GM19023 (cell line): Measurements from ENCODE around the gene TEX101.
"Not testable (repeated sequence)": the region's sequence is repeated elsewhere in the genome, so short reads cannot be mapped to it uniquely, and the experiment has no call there.

Experiments
- ATAC-seq: cut with Tn5 transposase; IDR thresholded peaks from one replicate; pipeline ENCODE4 v1.9.1; 2021; ENCODE audit warnings: mild to moderate bottlenecking, moderate library complexity; ENCODE audit not compliant: unreplicated experiment

Gene TEX101

DNA sequence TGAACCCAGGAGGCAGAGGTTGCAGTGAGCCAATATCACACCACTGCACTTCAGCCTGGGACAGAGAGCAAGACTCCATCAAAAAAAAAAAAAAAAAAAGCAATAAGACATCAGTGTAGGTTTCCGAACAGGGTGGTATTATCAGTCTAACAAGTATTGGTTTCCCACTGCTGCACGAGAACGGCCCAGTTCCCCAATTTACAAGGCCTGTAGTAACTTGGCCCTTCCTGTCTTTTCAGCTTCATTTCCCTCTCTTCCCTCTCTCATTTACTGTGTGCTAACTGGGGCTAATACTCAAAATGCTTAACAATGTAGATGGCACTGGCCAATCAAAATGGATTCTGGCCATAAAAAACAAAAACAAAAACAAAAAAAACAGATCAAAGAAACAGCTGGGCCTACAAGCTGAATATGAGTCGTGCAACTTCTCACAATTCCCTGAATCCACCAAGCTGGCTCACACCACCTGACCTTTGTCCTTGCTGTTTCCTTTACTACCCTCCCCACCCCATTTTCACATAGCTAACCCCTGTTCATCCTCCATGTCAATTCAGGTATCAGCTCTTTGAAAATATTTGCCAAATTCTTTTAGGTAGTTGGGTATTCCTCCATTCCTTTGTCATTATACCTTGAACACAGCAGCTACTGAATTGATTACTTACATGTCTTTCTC, 2.4 kb downstream of the TEX101 start:
- no peak for ATAC-seq

DNA sequence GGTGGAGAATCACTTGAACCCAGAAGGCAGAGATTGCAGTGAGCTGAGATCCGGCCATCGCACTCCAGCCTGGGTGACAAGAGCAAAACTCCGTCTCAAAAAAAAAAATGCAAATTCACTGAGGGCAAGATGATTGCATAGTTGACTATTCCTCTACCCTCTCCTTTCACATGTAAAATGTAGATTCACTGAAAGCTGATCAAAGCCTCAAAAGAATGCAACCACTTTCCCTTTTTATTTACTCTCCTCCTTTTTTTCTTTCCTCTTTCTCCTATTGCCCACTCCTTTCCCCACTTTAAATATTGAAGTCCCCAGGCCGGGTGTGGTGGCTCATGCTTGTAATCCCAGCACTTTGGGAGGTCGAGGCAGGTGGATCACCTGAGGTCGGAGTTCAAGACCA, 6.3 kb downstream of the TEX101 start:
- ATAC-seq: no peak

DNA sequence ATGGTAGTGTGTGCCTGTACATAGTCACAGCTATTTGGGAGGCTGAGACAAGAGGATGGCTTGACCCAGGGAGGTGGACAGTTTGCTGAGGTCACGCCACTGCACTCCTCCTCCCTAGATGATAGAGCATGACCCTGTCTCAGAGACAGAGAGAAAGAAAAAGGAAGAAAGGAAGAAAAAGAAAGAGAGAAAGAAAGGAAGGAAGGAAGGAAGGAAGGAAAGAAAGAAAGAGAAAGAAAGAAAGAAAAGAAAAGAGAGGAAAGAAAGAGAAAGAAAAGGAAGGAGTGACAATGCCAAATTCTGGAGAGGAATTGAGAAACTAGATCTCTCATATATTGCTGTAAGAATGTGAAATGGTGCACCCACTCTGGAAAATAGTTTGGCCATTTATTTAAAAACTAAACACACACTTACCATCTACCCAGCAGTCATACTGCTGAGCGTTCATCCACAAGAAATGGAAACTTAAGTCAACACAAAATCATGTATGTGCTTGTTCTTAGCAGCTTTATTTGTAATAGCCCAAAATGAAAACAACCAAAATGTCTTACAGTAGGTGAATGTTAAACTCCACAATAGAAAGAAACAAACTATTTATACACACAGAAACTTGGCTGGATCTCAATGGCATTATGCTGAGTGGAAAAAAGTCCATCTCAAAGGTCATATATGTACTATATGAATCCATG, 7.5 kb downstream of the TEX101 start:
- no peak for ATAC-seq

DNA sequence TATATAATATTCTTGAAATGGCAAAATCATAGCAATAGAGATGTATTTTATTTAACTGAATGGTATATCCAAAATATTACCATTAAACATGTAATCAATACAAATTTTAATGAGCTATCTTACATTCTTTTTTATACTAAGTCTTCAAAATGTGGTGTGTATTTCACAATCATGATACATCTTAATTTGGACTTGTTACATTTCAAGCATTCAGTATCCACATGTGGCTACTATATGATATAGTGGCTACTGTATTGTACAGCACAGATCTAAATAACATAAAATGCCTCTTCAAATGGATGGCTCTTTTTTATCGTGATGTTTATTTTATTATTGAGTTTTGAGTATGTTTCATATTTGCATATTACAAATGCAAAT, 8.0 kb downstream of the TEX101 start:
- no peak for ATAC-seq

DNA sequence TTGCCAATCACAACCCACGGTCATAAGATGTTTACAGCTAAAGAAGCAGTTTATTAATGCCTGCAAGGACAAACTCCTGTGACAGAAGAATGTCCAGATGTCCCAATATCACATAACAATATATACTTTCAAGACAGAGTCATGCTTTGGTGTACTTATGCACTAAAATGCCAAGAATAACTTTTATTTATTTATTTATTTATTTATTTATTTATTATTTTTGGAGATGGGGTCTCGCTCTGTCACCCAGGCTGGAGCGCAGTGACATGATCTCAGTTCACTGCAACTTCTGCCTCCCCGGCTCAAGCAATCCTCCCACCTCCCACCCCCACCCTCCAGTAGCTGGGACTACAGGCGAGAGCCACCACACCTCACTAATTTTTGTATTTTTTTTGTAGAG, 9.1 kb downstream of the TEX101 start:
- no peak for ATAC-seq

DNA sequence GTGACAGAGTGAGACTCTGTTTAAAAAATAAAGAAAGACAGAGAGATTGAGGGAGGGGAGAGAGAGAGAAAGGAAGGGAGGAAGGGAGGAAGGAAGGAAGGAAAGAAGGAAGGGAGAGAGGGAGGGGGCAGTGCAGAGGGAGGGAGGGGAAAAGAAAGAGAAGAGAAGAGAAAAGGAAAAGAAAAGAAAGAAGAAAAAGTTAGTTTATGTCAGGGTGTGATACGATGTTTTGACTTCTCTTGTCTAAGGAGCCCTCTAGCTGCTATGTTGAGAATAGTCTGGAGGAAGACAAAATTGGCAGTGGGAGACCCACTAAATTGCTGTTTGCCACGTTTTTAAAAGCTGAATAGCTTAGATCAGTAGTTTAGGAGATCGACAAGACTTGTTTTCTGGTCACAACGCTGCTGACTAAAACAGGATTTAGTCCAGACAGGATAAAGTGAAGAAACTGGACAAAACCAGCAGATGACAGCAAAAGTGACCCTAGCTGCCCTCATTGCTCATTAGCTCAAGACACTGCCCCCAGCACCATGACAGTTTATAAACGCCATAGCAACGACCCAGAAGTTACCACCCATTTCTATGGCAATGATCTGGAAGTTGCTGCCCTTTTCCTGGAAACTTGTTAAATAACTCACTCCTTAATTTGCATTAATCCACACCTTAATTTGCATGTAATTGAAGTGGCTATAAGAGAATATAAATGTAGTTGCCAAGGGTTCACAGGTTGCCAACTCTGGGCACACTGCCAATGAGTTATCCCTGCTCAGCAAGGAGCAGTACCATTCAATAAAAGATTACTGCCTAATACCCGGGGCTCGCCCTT, 11.1 kb downstream of the TEX101 start:
- ATAC-seq: no peak

DNA sequence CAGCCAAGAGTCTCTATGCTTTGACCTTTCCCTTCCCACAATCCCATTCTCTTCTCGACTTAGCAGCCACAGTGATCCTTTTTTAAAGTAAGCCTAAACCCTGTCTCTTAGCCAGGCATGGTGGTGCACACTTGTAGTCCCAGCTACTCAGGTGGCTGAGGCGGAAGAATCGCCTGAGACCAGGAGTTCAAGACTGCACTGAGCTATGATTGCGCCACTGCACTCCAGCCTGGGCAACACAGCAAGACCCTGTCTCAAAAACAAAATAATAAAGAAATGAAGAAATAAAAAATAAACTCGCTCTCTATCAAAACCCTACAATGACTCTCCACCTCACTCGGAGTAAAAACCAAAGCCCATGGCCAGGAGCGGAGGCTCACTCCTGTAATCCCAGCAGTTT, 14.7 kb downstream of the TEX101 start:
- no peak for ATAC-seq

DNA sequence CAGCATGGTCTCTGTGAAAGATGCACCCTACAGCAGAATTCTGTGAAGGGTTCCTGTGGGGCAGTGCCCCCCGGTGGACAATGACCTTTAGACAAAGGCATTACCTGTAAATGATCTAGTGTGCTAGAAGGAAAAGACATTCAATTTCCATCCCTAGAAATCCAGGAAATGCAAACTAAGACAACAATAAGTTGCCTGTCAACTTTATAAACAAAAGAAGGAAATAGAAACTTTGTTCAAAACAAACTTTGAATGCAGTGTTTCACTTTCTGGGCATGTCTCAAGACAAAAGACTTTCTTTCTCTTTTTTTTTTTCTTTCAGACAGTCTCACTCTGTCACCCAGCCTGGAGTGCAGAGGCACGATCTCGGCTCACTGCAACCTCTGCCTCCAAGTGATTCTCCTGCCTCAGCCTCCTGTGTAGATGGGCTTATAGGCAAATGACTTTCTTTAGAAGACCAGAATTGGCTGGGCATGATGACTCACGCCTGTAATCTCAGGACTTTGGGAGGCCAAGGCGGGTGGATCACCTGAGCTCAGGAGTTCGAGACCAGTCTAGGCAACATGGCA, 15.5 kb downstream of the TEX101 start:
- ATAC-seq: no peak

DNA sequence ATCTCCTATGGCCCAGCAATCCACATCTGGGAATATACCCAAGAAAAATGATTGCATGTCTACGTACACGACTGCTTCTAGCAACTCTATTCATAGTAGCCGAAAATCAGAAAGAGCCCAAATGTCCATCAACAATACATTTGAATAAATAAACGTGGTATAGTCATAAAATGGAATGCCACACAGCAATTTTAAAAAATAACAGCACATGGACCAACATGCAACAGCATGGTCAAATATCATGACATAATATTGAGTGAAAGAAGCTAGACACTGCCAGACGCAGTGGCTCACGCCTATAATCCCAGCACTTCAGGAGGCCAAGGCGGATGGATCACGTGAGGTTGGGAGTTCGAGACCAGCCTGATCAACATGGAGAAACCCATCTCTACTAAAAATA, 16.3 kb downstream of the TEX101 start:
- no peak for ATAC-seq

DNA sequence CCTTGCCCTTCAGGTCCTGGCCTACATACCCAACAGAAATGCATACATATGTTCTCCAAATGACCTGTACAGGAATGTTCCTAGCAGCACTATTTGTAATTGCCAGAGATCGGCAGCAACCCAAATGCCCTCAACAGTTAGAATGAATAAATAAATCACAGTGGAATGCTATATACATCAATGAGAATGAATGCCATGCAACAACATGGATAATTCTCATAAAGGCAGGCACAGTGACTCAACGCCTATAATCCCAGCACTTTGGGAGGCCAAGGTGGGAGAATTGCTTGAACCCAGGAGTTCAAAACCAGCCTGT, 18.6 kb downstream of the TEX101 start:
- ATAC-seq: no peak

DNA sequence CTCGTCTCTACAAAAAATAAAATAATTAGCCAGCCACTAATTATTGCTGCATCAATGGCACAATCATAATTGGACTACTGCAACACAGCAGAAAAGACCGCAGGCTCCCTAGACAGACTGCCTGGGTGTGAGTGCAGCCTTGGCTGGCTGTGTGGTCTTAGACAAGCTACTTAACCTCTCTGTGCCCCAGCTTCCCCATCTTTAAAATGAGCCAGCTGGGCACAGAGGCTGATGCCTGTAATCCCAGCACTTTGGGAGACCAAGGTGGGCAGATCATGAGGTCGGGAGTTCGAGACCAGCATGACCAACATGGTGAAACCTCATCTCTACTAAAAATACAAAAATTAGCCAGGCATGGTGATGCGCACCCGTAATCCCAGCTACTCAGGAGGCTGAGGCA, 19.0 kb downstream of the TEX101 start:
- ATAC-seq: no peak

DNA sequence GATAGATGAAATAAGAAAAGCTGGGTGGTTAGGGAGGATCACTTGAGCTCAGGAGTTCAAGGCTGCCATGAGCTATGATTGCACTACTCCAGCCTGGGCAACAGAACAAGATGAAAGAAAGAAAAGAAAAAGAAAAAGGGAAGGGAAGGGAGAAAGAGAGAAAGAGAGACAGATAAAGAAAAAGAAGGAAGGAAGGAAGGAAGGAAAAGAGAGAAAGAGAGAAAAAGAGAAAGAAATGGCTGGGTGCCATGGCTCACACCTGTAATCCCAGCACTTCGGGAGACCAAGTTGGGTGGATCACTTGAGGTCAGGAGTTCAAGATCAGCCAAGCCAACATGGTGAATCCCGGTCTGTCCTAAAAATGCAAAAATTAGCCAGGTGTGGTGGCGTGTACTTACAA, 21.1 kb downstream of the TEX101 start:
- no peak for ATAC-seq

DNA sequence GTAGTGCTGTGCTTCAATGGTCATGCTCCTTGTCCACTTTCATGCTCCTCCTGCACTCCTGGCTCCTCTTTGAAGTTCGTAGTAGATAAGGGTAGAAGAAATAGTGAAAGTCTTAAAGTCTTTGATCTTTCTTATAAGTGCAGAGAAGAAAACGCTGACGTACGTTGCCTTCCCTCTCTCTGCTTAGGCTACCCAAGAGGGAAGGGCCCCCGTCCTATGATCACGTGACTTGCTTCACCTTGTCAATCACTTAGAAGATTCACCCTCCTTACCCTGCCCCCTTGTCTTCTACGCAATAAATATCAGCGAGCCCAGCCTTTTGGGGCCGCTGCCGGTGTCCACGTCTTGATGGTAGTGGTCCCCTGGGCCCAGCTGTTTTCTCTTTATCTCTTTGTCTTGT, 22.6 kb downstream of the TEX101 start:
- not testable (repeated sequence) for ATAC-seq

DNA sequence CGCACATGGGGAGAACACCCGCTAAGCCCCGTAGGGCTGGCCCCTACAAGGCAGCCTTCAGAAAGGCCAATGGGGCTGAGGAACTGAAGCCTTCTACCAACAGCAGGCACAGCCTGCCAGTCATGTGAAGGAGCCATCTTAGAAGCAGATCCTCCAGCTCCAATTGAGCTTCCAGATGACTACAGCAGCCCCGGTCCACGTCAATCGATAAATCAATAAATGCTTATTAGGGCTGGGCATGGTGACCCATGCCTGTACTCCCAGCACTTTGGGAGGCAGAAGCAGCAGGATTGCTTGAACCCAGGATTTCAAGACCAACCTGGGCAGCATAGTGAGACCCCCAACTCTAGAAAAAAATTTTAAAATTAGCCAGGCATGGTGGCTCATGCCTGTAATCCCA, 23.0 kb downstream of the TEX101 start:
- ATAC-seq: no peak

DNA sequence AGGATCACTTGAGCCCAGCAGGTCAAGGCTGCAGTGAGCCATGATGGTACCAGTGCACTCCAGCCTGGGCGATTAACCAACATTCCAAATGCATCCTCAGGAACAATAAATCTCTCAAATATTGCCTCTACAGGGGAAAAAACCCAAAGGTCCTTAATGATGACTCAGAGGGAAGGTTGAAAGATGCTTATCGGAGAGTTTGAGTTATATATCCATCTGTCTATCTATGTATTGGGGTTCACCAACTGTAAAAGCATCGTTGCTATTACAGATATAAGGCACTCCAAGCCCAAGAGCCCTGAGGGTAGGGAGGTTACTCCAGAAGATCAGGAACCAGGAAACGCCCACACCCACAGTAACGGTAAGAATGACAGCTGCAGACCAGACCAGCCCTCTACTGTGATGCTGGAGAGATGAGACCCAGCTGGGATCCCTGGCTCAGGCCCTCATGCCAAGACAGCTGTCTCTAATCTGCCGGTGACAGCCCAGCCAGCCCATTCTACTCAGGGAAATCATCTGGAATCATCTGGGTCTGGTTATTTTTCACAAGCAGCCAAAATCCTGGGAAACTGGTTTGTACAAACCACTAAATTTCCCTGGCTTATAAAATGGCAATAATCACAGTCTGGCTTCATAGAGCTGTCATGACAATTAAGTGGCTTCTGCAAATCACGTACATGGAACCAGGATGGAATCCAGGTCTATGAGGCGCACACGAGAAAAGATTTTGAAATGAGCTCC, 23.8 kb downstream of the TEX101 start:
- no peak for ATAC-seq

DNA sequence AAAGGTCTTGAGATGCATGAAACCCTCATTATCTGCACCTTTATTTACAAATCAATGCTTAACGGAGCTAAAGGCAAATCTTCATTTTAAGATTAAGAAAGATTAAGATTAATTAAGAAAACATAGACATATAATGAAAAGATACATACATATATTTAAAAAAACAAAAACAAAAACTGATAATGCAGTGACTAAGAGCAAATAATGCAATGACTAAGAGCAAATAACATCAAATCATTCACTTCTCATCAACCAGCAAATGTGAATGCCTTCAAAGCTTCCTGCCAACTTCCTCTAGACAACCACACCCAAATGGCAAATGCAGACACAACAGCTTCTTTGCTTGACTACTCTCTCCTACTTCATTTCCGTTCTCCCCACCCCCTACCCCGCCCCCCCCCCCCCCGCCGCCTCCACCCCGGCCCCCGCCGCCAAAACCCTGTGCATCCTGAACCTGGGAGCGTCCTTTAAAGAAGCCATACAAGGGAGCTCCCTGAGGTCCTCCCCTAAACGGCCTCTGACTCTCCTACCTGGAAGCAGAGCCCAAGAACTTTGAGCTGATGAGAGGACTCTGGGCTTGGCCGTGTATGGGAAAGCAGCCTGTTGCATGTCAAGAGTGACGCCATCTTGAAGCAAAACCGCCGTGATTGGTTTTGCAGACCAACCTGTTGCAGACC, 24.5 kb downstream of the TEX101 start:
- no peak for ATAC-seq

DNA sequence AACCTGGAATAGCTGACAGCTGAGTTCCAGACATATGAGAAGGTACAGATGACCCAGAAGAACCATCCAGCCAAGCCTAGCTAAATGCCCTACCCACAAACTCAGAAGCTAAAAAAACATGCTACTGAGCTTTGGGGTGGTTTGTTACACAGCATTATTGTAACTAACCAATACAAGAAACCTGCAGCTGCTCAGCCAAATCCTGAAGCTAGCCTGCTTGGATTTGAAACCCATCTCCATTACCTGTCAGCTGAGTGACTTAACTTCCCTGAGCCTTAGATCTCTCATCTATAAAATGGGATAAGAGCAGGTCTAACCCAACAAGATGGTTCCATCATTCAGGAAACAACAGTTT, 25.0 kb downstream of the TEX101 start:
- ATAC-seq: no peak

DNA sequence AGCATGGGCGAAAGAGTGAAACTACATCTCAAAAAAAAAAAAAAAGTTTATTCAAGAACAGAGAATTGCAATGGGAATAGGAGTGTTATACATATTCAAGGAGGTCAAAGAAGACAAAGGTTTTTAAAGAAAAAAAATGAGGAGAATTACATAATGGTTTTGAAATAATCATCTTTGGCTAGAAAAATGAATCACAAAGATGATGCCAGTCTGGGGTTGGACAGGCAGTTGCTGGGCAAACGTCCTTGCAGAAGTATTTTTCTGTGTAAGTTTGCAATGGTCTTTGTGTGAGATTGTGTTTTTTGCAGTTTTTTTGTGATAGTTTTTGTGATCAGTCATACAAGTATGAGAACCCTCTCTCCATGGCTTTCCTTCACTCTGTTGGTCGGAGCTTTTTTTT, 27.0 kb downstream of the TEX101 start:
- ATAC-seq: no peak

DNA sequence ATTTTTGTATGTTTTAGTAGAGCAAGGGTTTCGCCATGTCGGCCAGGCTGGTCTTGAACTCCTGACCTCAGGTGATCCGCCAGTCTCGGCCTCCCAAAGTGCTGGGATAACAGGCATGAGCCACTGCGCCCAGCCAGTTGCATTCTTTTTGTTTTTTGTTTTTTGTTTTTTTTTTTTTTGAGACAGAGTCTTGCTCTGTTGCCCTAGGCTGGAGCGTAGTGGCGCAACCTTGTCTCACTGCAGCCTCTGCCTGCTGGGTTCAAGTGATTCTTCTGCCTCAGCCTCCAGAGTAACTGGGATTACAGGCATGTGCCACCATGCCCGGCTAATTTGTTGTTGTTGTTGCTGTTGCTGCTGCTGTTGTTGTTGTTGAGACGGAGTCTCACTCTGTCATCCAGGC, 29.4 kb downstream of the TEX101 start:
- ATAC-seq: not testable (repeated sequence)

DNA sequence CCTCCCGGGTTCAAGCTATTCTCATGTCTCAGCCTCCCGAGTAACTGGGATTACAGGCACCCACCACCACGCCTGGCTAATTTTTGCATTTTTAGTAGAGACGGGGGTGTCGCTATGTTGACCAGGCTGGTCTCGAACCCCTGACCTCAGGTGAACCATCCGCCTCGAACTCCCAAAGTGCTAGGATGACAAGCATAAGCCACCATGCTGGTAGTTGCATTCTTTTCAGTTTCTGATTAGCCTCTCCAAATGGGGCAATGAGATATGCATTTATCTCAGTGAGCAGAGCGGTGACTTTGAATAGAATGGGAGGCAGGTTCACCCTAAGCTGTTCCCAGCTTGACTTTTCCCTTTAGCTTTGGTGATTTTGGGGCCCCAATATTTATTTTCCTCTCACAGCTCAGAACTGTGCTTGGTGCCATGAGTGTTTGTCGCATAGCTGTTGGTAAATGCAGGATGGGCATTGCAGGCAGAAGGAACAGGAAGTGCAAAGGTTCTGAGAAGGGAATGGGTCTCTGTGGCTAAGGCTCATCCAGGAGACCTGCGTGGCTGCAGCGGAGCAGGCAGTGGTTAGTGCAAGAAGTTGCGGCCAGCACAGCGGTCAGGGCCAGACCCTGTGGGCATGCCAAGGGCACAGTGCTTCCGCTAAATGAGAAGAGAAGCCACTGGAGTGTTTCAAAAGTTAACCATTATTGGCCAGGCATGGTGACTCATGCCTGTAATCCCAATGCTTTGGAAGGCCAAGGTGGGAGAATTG, 30.0 kb downstream of the TEX101 start:
- ATAC-seq: no peak
